IMR-90 (cell line): Measurements from ENCODE around the gene SCFD2. TPM values are rescaled to one million over a fixed set of nuclear protein-coding genes. Genes with fewer than 3 reads are reported as not detected.

Experiments used
- ATAC-seq: fragments of 200-7000 bp; cut with Tn5 transposase; 2 replicates; pipeline ENCODE4 v1.9.1; 2020; ENCODE audit warnings: low read depth, mild to moderate bottlenecking, moderate library complexity
- BruUV-seq: library from RNA; stranded (reverse); fragments of 400-500 nt; replicated peaks from 2 replicates; lab custom pipeline; 2021; lab: Mats Ljungman, UMichigan
- CTCF ChIA-PET: fragments of 300-600 bp; formaldehyde crosslinking; extraction: SDS; loops from one replicate; lab custom pipeline; 2021; ENCODE audit warnings: antibody characterized with exemption; lab: Yijun Ruan, JAX
- POLR2A ChIA-PET: fragments of 300-600 bp; sonication (Branson Sonifier 250); formaldehyde crosslinking; loops from one replicate; lab custom pipeline; 2022; ENCODE audit warnings: antibody characterized with exemption; ENCODE audit not compliant: unreplicated experiment; lab: Charles Lee
- DNase-seq: peaks from one replicate; pipeline ENCODE4 v3.0.0; 2013
- H2AFZ ChIP-seq: replicated peaks from 2 replicates; pipeline ENCODE3; 2013; ENCODE audit warnings: low read length, mild to moderate bottlenecking; ENCODE audit not compliant: poor library complexity
- H2AK5ac ChIP-seq: 2 replicates; pipeline ENCODE4 v1.6.1; 2013; ENCODE audit warnings: low read depth, low read length, inconsistent platforms
- H2AK9ac ChIP-seq: replicated peaks from 2 replicates; pipeline ENCODE3; 2013; ENCODE audit warnings: mild to moderate bottlenecking, low read depth, low read length, moderate library complexity; ENCODE audit not compliant: poor library complexity
- H2BK120ac ChIP-seq: 2 replicates; pipeline ENCODE4 v1.6.1; 2013; ENCODE audit warnings: low read depth, low read length, inconsistent platforms
- H2BK15ac ChIP-seq: 3 replicates; pipeline ENCODE4 v1.6.1; 2013; ENCODE audit warnings: low read depth, low read length, inconsistent platforms
- H2BK20ac ChIP-seq: 2 replicates; pipeline ENCODE4 v1.6.1; 2013; ENCODE audit warnings: low read depth, mild to moderate bottlenecking, inconsistent platforms, low read length, moderate library complexity
- H2BK5ac ChIP-seq: 2 replicates; pipeline ENCODE4 v1.6.1; 2013; ENCODE audit warnings: mild to moderate bottlenecking, low read depth, low read length, inconsistent platforms; ENCODE audit not compliant: poor library complexity, severe bottlenecking
- H3K14ac ChIP-seq: replicated peaks from 2 replicates; pipeline ENCODE4 v1.6.1; 2013; ENCODE audit warnings: low read depth, low read length, inconsistent platforms
- H3K18ac ChIP-seq: 2 replicates; pipeline ENCODE4 v1.6.1; 2013; ENCODE audit warnings: low read depth, low read length, control low read depth
- H3K23ac ChIP-seq: 2 replicates; pipeline ENCODE4 v1.6.1; 2013; ENCODE audit warnings: low read depth, low read length, inconsistent platforms
- H3K27ac ChIP-seq: 2 replicates; pipeline ENCODE4 v1.5.1; 2013; ENCODE audit warnings: mild to moderate bottlenecking, control low read depth, low read length; ENCODE audit not compliant: insufficient read depth
- H3K27me3 ChIP-seq: 2 replicates; pipeline ENCODE4 v1.6.1; 2013; ENCODE audit warnings: low read length; ENCODE audit not compliant: control insufficient read depth, insufficient read depth
- H3K36me3 ChIP-seq: 2 replicates; pipeline ENCODE4 v1.6.1; 2013; ENCODE audit warnings: low read length, mixed read lengths; ENCODE audit not compliant: control insufficient read depth, insufficient read depth
- H3K4ac ChIP-seq: 2 replicates; pipeline ENCODE4 v1.6.1; 2013; ENCODE audit warnings: low read depth, low read length, inconsistent platforms
- H3K4me1 ChIP-seq: 2 replicates; pipeline ENCODE4 v1.6.1; 2013; ENCODE audit warnings: low read length, mixed read lengths; ENCODE audit not compliant: control insufficient read depth, insufficient read depth
- H3K4me2 ChIP-seq: 2 replicates; pipeline ENCODE4 v1.6.1; 2013; ENCODE audit warnings: low read depth, mild to moderate bottlenecking, control low read depth, low read length, moderate library complexity
- H3K4me3 ChIP-seq: 2 replicates; pipeline ENCODE4 v1.5.1; 2013; ENCODE audit warnings: low read depth, mild to moderate bottlenecking, control low read depth, low read length, moderate library complexity; ENCODE audit not compliant: insufficient read depth
- H3K56ac ChIP-seq: 2 replicates; pipeline ENCODE4 v1.6.1; 2013; ENCODE audit warnings: low read length, inconsistent platforms; ENCODE audit not compliant: insufficient read depth; ENCODE audit errors: extremely low read depth
- H3K79me1 ChIP-seq, 2 experiments: 2 replicates each; pipeline ENCODE4 v1.6.1; 2013; ENCODE audit warnings: low read length in 2 of 2, inconsistent platforms in 1 of 2, low read depth in 1 of 2
- H3K9ac ChIP-seq: 2 replicates; pipeline ENCODE4 v1.6.1; 2013; ENCODE audit warnings: low read depth, low read length, control low read depth
- H3K9me1 ChIP-seq: 2 replicates; pipeline ENCODE4 v1.6.1; 2013; ENCODE audit warnings: low read length, inconsistent platforms; ENCODE audit not compliant: insufficient read depth
- H3K9me3 ChIP-seq: 2 replicates; pipeline ENCODE4 v1.6.1; 2013; ENCODE audit warnings: low read length; ENCODE audit not compliant: control insufficient read depth, insufficient read depth
- H4K20me1 ChIP-seq: 2 replicates; pipeline ENCODE4 v1.6.1; 2013; ENCODE audit warnings: low read length, inconsistent platforms; ENCODE audit not compliant: insufficient read depth
- H4K5ac ChIP-seq: 2 replicates; pipeline ENCODE4 v1.6.1; 2013; ENCODE audit warnings: mild to moderate bottlenecking, low read depth, low read length, control low read depth
- H4K8ac ChIP-seq, 2 experiments: 2 replicates each; pipeline ENCODE4 v1.6.1; 2013; ENCODE audit warnings: low read depth in 2 of 2, low read length in 2 of 2, control low read depth in 1 of 2, inconsistent platforms in 1 of 2
- H4K91ac ChIP-seq: 2 replicates; pipeline ENCODE4 v1.6.1; 2013; ENCODE audit warnings: low read depth, low read length, inconsistent platforms; ENCODE audit not compliant: insufficient read depth
- BHLHE40 ChIP-seq: fragments of 150-350 bp; IDR thresholded peaks from 2 replicates; pipeline ENCODE4 v1.6.1; 2016; ENCODE audit warnings: mild to moderate bottlenecking, low read depth, low read length
- CEBPB ChIP-seq: IDR thresholded peaks from 2 replicates; pipeline ENCODE4 v1.6.1; 2012; ENCODE audit warnings: low read depth, low read length, improper control_type of control experiment
- CHD1 ChIP-seq: IDR thresholded peaks from 2 replicates; pipeline ENCODE4 v1.6.1; 2012; ENCODE audit warnings: low read depth, low read length, improper control_type of control experiment
- CTCF ChIP-seq: conservative IDR thresholded peaks from 2 replicates; pipeline ENCODE4 v1.5.1; 2012; ENCODE audit warnings: mild to moderate bottlenecking, low read depth, low read length, improper control_type of control experiment
- ELK1 ChIP-seq: fragments of 150-350 bp; IDR thresholded peaks from 2 replicates; pipeline ENCODE4 v1.6.1; 2016; ENCODE audit warnings: low read depth, mild to moderate bottlenecking, low read length, moderate library complexity, borderline replicate concordance
- FOS ChIP-seq: fragments of 150-350 bp; IDR thresholded peaks from 2 replicates; pipeline ENCODE4 v1.6.1; 2016; ENCODE audit warnings: low read depth, low read length
- MAFK ChIP-seq: IDR thresholded peaks from 2 replicates; pipeline ENCODE4 v1.6.1; 2012; ENCODE audit warnings: low read depth, low read length, improper control_type of control experiment
- MAZ ChIP-seq: IDR thresholded peaks from 2 replicates; pipeline ENCODE4 v1.6.1; 2012; ENCODE audit warnings: low read depth, mild to moderate bottlenecking, low read length, improper control_type of control experiment, moderate library complexity, borderline replicate concordance
- MXI1 ChIP-seq: IDR thresholded peaks from 2 replicates; pipeline ENCODE4 v1.6.1; 2012; ENCODE audit warnings: low read depth, mild to moderate bottlenecking, low read length, moderate library complexity, borderline replicate concordance
- NFE2L2 ChIP-seq: fragments of 150-350 bp; IDR thresholded peaks from 2 replicates; pipeline ENCODE4 v1.6.1; 2016; ENCODE audit warnings: low read depth, mild to moderate bottlenecking, low read length
- POLR2A ChIP-seq: IDR thresholded peaks from 2 replicates; pipeline ENCODE4 v1.6.1; 2012; ENCODE audit warnings: mild to moderate bottlenecking, low read depth, low read length
- RAD21 ChIP-seq: IDR thresholded peaks from 2 replicates; pipeline ENCODE4 v1.6.1; 2012; ENCODE audit warnings: low read length, improper control_type of control experiment
- RCOR1 ChIP-seq: IDR thresholded peaks from 2 replicates; pipeline ENCODE4 v1.6.1; 2012; ENCODE audit warnings: mild to moderate bottlenecking, low read length, improper control_type of control experiment; ENCODE audit not compliant: insufficient replicate concordance
- RFX5 ChIP-seq: IDR thresholded peaks from 2 replicates; pipeline ENCODE4 v1.8.0; 2012; ENCODE audit warnings: low read depth, mild to moderate bottlenecking, low read length, moderate library complexity
- SMC3 ChIP-seq: fragments of 150-350 bp; IDR thresholded peaks from 2 replicates; pipeline ENCODE4 v1.6.1; 2016; ENCODE audit warnings: low read depth, mild to moderate bottlenecking, antibody characterized with exemption, low read length, moderate library complexity
- USF2 ChIP-seq: fragments of 150-350 bp; IDR thresholded peaks from 2 replicates; pipeline ENCODE4 v1.6.1; 2017; ENCODE audit warnings: mild to moderate bottlenecking, antibody characterized with exemption, low read length, low read depth
- WGBS, 2 experiments: methylation state at CpG; one replicate each; pipeline versions ENCODE4 v1.1.5 to v1.1.7; 2013; ENCODE audit warnings: missing lambda C conversion rate in 2 of 2; ENCODE audit not compliant: insufficient read length in 1 of 2; ENCODE audit errors: extremely low coverage in 2 of 2; 5-methylcytosine and 5-hydroxymethylcytosine counted together
- dilution Hi-C: fragments of 300-500 bp; cut with HindIII; formaldehyde crosslinking; loops from one replicate; pipeline ENCODE4 v1.14.3; 2018; ENCODE audit warnings: low sequenced_read_pairs; ENCODE audit not compliant: unreplicated experiment
- in situ Hi-C: fragments of 300-500 bp; cut with MboI; formaldehyde crosslinking; loops from 3 replicates; pipeline ENCODE4 v1.14.3; 2019; ENCODE audit warnings: low sequenced_read_pairs, inconsistent platforms, mixed read lengths
- intact Hi-C: fragments of 100-400 bp; cut with micrococcal nuclease; formaldehyde crosslinking; loops from 2 replicates; pipeline ENCODE4 v1.10.0; 2022
- polyA plus RNA-seq, 3 experiments: library from polyadenylated mRNA; depleted of rRNA; stranded (reverse); fragments of >200 nt; gene quantifications; 2 replicates each; pipeline ENCODE4 v1.2.3, GENCODE V29; 2012; ENCODE audit warnings: low replicate concordance in 1 of 3
- total RNA-seq: library from RNA; depleted of rRNA; stranded (reverse); fragments of >200 nt; gene quantifications from 2 replicates; pipeline ENCODE4 v1.2.3, GENCODE V29; 2012

Gene SCFD2
- total and polyA plus RNA-seq, 2 of the 4 experiments (the other 2 are of a cell fraction): 18.9 to 62.4 TPM

- no peak overlapping the region for H2AFZ ChIP-seq
- no peaks in the 10 kb centered on the region for H3K27me3 ChIP-seq
- no peaks in the 10 kb centered on the region; the same call in 1 of the 2 replicates for H3K36me3 ChIP-seq
- H2BK15ac ChIP-seq: no peak overlapping the region
- no peak overlapping the region for H4K8ac ChIP-seq
- no CpG with 5 or more reads among the region's 3 CpGs for WGBS, 2 experiments
- H3K4me3 ChIP-seq: no peak overlapping the region
- H3K79me1 ChIP-seq: peaks cover 6 to 11% of the 10 kb centered on the region in 2 experiments; a peak in 1 of 4 replicates
- no peak overlapping the region for H2AK5ac ChIP-seq
- H2BK20ac ChIP-seq: no peak overlapping the region
- DNase-seq: no peak
- BruUV-seq: no TSS peak
- H3K4me2 ChIP-seq: no peak overlapping the region
- no peak overlapping the region for H4K5ac ChIP-seq
- H2BK5ac ChIP-seq: no peak overlapping the region
- H3K4me1 ChIP-seq: no peaks in the 10 kb centered on the region
- intact Hi-C loops (loop anchor here (5.0 kb wide), 2 partner anchors 79 to 99 kb away; no protein-coding TSS in a partner anchor), dilution Hi-C loops (no loop called here), in situ Hi-C loops (no loop called here)
- ChIA-PET CTCF (no interaction called here), POLR2A (no interaction called here)
- H2BK120ac ChIP-seq: no peak overlapping the region
- H3K27ac ChIP-seq: no peak overlapping the region
- H3K14ac ChIP-seq: no peak overlapping the region
- H3K18ac ChIP-seq: no peak overlapping the region
- no peak overlapping the region for H3K23ac ChIP-seq
- no peak for ATAC-seq
- no peak overlapping the region for H3K9ac ChIP-seq
- no peak overlapping the region for H3K56ac ChIP-seq
- H4K20me1 ChIP-seq: no peaks in the 10 kb centered on the region
- no peak for TF ChIP-seq MAFK
- TF ChIP-seq SMC3: no peak
- no peak for TF ChIP-seq BHLHE40
- TF ChIP-seq FOS: no peak
- TF ChIP-seq RFX5: no peak
- TF ChIP-seq CTCF: no peak
- TF ChIP-seq CEBPB: no peak
- TF ChIP-seq CHD1: no peak
- TF ChIP-seq RAD21: no peak
- no peak for TF ChIP-seq MAZ
- no peak for TF ChIP-seq ELK1
- no peak for TF ChIP-seq NFE2L2
- TF ChIP-seq USF2: no peak
- no peak for TF ChIP-seq MXI1
- TF ChIP-seq RCOR1: no peak
- no peak for TF ChIP-seq POLR2A
- H3K9me3 ChIP-seq: no peaks in the 10 kb centered on the region
- no peak overlapping the region for H4K91ac ChIP-seq
- no peak overlapping the region for H2AK9ac ChIP-seq
- no peaks in the 10 kb centered on the region; the same call in 1 of the 2 replicates for H3K9me1 ChIP-seq
- H3K4ac ChIP-seq: no peak overlapping the region
These were observed 157.1 kb downstream of the SCFD2 start for GRCh38 chr4:53208753-53209152.
